ENCODE measurements around the gene GSTM5. TPM values are rescaled to one million over a fixed set of nuclear protein-coding genes. Genes with fewer than 3 reads are reported as not detected.
"Not testable (repeated sequence)": the region's sequence is repeated elsewhere in the genome, so short reads cannot be mapped to it uniquely, and the experiment has no call there.

GSTM5 gene
- total RNA-seq, 1 experiment from 2014 or later = 0.11 TPM

GRCh38 chr1:109691759-109692158, 20.3 kb upstream of the GSTM5 start:
- TF ChIP-seq JUN (CRISPR knock-in tag; IDR thresholded peaks at IDR 0.05) = no peak
- TF ChIP-seq TEAD4 (CRISPR knock-in tag; IDR thresholded peaks at IDR 0.05) = no peak
- TF ChIP-seq RELA (CRISPR knock-in tag; IDR thresholded peaks at IDR 0.05; ENCODE audit: borderline replicate concordance) = no peak
- TF ChIP-seq SMAD3 (CRISPR knock-in tag; IDR thresholded peaks at IDR 0.05; ENCODE audit: borderline replicate concordance) = no peak
- TF ChIP-seq TP53 (CRISPR knock-in tag; IDR thresholded peaks at IDR 0.05) = no peak
- TF ChIP-seq IRF1 (CRISPR knock-in tag; IDR thresholded peaks at IDR 0.05) = no peak

GRCh38 chr1:109694400-109694799, 17.7 kb upstream of the GSTM5 start:
- H3K4me1 Mint-ChIP-seq; CTCF ChIA-PET; H3K27ac Mint-ChIP-seq; ATAC-seq; H3K36me3 Mint-ChIP-seq; H3K9me3 Mint-ChIP-seq; DNase-seq (ENCODE audit: low spot score); POLR2A ChIA-PET; H3K27me3 Mint-ChIP-seq (ENCODE audit: low read depth); H3K4me3 Mint-ChIP-seq: not testable (repeated sequence)

More at GRCh38 chr1:109691759-109692158, 20.3 kb upstream of the GSTM5 start:
- Mint-ChIP-seq H3K4me3 (no peak overlapping the region), H3K36me3 (no peaks in the 10 kb centered on the region), H3K27ac (no peak overlapping the region), H3K27me3 (ENCODE audit: low read depth) (no peaks in the 10 kb centered on the region), H3K9me3 (no peaks in the 10 kb centered on the region), H3K4me1 (no peaks in the 10 kb centered on the region)
- ATAC-seq (no peak), DNase-seq (ENCODE audit: low spot score) (no peak)
- ChIA-PET CTCF (no interaction called here), POLR2A (no interaction called here)

GRCh38 chr1:109695138-109695537, 16.9 kb upstream of the GSTM5 start:
- POLR2A ChIA-PET; H3K27ac Mint-ChIP-seq; H3K36me3 Mint-ChIP-seq; H3K9me3 Mint-ChIP-seq; H3K4me1 Mint-ChIP-seq; CTCF ChIA-PET; H3K27me3 Mint-ChIP-seq (ENCODE audit: low read depth); ATAC-seq; DNase-seq (ENCODE audit: low spot score); H3K4me3 Mint-ChIP-seq: not testable (repeated sequence)

- H3K36me3 Mint-ChIP-seq = no peaks in the 10 kb centered on the region
- no peaks in the 10 kb centered on the region for H3K4me1 Mint-ChIP-seq
- no peak overlapping the region for H3K27ac Mint-ChIP-seq
- H3K9me3 Mint-ChIP-seq = no peaks in the 10 kb centered on the region
- POLR2A ChIA-PET = no interaction called here
- TF ChIP-seq NFYB (CRISPR knock-in tag; conservative IDR thresholded peaks at IDR 0.05; ENCODE audit: low read depth) (no peak), ZNF416 (CRISPR knock-in tag; IDR thresholded peaks at IDR 0.05) (no peak), STAT6 (CRISPR knock-in tag; conservative IDR thresholded peaks at IDR 0.05; ENCODE audit: low read depth) (no peak), AFF4 (CRISPR knock-in tag; IDR thresholded peaks at IDR 0.05; ENCODE audit: borderline replicate concordance) (no peak), IRF2 (CRISPR knock-in tag; IDR thresholded peaks at IDR 0.05; ENCODE audit: borderline replicate concordance, low read depth) (no peak), CDX4 (CRISPR knock-in tag; IDR thresholded peaks at IDR 0.05; ENCODE audit: borderline replicate concordance) (no peak), E2F1 (CRISPR knock-in tag; IDR thresholded peaks at IDR 0.05) (no peak), NR1H2 (CRISPR knock-in tag; IDR thresholded peaks at IDR 0.05) (no peak), PRRX2 (CRISPR knock-in tag; IDR thresholded peaks at IDR 0.05) (no peak), ZNF512 (CRISPR knock-in tag; IDR thresholded peaks at IDR 0.05; ENCODE audit: borderline replicate concordance) (no peak), TEAD4 (CRISPR knock-in tag; IDR thresholded peaks at IDR 0.05) (no peak)
- DNase-seq (ENCODE audit: low spot score) = no peak
- no peak overlapping the region for H3K4me3 Mint-ChIP-seq
- CTCF ChIA-PET = no interaction called here
- no peak for ATAC-seq
- no peaks in the 10 kb centered on the region for H3K27me3 Mint-ChIP-seq (ENCODE audit: low read depth)
These were observed 15.0 kb upstream of the GSTM5 start for GRCh38 chr1:109697066-109697465.

GRCh38 chr1:109697861-109698260, 14.2 kb upstream of the GSTM5 start:
- H3K4me1 Mint-ChIP-seq; H3K27me3 Mint-ChIP-seq (ENCODE audit: low read depth); CTCF ChIA-PET; H3K36me3 Mint-ChIP-seq; H3K27ac Mint-ChIP-seq; DNase-seq (ENCODE audit: low spot score); POLR2A ChIA-PET; H3K4me3 Mint-ChIP-seq; ATAC-seq; H3K9me3 Mint-ChIP-seq: not testable (repeated sequence)

Measured in WTC11 (cell line).